HG03571 (cell line): ENCODE measurements around the gene RPL35A.
A peak's percentile ranks its signal among the peaks of the same experiment; 100 is the strongest.
"Not testable (repeated sequence)": the region's sequence is repeated elsewhere in the genome, so short reads cannot be mapped to it uniquely, and the experiment has no call there.

ENCODE experiments used
- ATAC-seq: cut with Tn5 transposase; IDR thresholded peaks from one replicate; pipeline ENCODE4 v1.9.1; 2021; ENCODE audit not compliant: unreplicated experiment

The RPL35A gene

GRCh38 chr3:197949778-197950676 lies at the start of gene RPL35A:
TSS of gene RPL35A (plus strand) at chr3:197950190. CDS start at chr3:197950968, 778 bp downstream.
- ATAC-seq: peak; percentile 92

GRCh38 chr3:197901626-197902025 lies 48.4 kb upstream of the RPL35A start:
- ATAC-seq: no peak

DNA sequence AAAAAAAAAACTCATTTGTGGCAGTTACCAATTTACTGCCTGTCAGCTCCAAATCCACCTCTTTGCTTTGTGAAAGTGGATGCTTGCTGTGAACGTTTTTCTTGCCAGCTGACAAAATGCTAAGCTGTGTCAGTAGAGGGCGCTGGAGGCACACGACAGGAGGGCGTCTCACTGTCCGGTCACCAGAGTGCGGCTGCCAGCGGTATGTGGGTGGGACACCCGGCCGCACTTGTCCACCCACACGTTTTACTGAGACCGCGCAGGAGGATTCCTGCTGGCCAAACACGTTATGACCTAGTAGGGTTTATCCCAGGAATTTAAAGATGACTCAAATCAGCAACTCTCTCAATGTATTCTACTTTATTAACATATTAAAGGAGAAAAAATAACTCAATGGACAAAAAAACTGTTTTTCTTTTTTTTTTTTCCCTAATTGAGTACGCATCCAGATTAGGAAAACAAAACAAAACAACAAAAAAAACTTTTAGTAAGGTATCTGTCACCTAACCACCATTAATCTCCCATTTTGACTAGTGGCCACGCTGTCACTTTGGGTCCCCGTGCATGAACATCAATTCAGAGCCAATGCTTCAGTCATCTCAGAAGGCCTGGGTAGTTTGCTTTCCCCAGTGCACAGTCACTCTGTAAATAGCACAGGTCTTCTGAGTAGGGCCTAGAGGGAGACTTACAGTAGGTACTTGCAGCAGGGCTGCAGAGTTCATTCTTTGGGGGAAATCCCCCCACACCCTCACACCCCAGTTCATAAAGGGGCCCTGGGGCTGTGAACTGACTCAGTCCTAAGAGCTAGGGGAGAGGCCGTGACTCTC lies 43.8 kb upstream of the RPL35A start:
- peak; percentile 89 for ATAC-seq

- no peak for ATAC-seq
These were observed 43.2 kb upstream of the RPL35A start for GRCh38 chr3:197906850-197907187.

DNA sequence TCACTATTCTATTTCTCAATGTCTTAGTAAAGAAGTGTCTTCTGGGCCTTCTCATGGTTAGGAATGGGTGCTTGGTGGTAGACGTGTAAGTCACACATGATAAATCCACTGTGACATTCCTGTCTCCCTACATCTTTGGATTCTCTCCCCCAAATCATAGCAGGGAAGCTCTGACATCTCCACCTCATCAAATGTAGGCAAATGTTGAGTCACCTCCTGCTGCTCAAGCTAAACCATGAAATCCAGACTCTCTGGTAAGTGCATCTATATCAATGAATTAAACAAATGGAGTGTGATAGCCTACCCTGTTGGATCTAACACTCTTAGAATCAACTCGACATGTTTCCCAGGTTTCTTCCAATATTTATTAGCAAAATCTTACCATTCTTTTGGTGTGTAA lies 42.8 kb upstream of the RPL35A start:
- no peak for ATAC-seq

DNA sequence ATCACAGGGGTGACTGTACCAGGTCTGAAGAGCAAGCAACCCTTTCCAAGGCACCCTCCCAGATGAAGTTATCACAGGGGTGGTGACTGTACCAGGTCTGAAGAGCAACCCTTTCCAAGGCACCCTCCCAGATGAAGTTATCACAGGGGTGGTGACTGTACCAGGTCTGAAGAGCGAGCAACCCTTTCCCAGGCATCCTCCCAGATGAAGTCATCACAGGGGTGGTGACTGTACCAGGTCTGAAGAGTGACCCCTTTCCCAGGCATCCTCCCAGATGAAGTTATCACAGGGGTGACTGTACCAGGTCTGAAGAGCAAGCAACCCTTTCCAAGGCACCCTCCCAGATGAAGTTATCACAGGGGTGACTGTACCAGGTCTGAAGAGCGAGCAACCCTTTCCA lies 41.4 kb upstream of the RPL35A start:
- ATAC-seq: not testable (repeated sequence)

DNA sequence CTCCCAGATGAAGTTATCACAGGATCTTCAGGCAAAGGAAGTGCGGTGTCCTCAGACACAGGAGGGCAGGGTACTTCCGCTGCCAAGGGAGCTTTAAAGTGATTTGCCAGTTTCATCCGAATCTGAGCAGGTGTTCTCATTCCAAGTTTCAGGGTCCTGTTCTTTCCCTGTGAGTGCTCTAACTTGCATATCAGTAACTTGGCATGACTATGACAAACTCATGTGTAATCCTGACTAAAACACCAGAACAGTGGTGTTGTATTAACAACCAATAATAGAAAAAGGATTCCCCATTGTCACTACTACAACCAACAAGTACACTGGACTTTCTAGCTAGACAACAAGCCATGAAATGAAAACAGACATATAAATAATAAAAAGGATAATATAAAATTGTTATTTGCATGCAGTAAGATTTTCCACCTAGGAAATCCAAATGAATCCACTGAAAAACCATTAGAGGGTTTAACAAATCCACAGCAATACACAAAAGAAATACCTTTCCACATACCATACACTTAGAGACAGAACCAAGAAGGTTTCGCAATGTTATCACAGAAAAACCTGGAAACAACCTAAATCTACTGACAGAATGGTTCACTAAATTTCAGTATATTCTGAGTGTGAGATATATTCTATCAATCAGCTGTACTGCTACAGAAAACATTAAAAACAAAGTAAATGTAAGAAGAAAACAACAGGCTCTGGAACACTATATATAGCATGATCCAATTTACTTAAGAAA lies 40.9 kb upstream of the RPL35A start:
- no peak for ATAC-seq

DNA sequence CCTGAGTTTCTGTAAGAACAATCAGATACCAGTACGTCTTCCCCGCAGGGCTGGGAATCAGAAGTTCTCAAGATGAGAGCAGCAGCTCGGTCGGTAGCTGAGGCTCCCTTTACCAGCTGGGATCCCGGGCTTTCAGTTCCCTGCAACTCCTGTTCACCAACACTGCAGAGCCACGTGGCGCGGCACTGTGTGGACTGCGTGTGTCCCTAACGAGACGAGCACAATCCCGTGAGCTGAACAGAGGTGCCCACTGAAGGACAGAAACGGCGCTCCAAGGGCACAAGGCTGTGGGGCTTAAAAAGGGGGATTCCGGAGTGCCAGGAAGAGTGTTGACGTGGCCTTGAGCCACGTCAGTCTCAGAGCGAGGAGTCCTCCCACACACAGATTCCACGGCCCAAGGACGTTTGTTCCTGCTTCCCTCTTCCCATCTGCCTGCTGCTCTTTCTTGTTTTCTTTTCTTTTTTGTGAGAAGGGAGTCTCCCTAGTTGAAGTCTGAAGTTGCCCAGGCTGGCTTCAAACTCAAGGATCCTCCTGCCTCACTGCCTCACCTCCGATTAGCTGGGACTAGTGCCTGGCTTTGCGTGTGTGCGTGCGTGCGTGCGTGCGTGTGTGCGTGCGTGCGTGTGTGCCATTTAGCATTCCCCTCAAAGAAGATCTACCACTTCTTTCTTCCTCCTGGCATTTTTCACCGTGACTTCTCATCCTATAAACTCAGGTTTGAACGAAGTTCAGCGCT lies 37.1 kb upstream of the RPL35A start:
- no peak for ATAC-seq

DNA sequence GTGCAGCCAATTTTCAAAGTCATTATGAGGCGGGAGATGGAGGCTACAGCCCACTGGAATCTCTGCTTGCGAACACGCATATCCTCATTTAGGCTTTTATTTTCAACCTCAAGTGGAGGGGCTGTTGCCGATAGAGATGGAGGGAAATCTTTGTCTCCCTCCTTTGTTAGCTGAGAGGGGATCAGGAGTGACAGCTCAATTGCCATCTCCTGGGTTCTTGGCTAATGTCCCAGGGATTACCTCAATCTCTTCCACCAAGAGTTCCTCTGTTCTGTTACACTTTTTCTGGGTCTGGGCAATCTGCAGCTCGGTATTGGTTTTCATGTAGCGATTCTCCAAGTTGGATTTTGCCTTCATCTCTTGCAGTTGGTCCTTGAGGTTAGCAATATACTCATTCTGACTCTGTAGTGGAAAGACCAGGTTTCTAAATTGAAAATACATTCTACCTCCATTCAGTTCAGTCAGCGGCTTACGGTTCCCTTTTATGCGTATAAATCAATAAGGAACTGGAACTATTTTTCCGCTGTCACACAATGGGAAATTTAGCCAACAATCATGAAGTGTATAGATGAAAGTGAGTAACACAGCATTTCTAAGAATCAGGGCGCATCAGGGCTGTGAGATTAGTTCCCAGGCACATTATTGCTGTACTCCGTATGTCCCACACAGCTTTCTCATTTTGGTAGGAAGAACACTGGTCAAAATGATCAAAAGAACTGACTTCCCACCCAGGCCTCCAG lies 36.2 kb upstream of the RPL35A start:
- no peak for ATAC-seq

DNA sequence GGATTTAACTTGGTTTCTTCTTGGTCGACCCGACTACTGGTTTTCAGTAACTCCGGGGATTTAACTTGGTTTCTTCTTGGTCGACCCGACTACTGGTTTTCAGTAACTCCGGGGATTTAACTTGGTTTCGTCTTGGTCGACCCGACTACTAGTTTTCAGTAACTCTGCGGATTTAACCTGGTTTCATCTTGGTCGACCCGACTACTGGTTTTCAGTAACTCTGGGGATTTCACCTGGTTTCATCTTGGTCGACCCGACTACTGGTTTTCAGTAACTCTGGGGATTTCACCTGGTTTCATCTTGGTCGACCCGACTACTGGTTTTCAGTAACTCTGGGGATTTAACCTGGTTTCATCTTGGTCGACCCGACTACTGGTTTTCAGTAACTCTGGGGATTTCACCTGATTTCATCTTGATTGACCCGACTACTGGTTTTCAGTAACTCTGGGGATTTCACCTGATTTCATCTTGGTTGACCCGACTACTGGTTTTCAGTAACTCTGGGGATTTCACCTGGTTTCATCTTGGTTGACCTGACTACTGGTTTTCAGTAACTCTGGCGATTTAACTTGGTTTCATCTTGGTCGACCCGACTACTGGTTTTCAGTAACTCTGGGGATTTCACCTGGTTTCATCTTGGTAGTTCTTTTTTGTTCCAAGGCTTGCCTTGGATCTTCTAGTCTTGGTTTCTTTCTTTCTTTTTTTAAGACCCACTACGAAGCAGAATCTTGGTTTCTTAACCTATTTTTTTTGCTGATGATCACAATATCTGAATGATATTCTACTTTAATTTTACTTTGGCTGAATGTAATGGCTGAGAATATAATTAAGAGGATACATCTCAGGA lies 28.3 kb upstream of the RPL35A start:
- ATAC-seq: not testable (repeated sequence)

DNA sequence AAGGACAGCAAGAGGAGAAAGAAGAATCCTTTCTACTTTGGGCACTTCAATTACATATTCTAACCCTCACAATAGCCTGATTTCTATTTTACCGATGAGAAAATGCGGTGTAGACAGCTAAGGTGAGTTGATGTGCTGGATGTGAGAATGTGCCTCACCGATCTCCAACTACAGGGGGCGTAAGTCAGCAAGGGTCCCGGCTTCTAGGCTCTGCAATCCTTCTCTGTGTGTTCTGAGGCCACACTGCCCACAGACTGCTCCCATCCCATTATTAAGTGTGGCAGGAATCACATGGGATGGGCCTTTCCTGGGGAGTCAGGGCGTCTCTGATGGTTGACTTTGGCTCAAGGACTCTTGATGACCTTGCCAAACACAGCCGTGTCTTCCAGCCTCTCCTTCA lies 23.6 kb upstream of the RPL35A start:
- ATAC-seq: no peak

DNA sequence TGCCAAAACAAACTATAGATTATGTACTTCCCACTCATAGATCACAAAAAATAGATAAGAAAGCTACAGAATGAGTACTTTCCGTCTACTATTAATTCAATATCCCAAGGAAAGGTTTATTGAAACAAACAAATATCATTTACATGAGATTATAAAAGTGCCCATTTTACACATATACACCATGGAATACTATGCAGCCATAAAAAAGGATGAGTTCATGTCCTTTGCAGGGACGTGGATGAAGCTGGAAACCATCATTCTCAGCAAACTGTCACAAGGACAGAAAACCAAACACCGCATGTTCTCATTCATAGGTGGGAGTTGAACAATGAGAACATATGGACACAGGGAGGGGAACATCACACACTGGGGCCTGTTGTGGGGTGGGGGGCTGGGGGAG lies 22.4 kb upstream of the RPL35A start:
- ATAC-seq: not testable (repeated sequence)

DNA sequence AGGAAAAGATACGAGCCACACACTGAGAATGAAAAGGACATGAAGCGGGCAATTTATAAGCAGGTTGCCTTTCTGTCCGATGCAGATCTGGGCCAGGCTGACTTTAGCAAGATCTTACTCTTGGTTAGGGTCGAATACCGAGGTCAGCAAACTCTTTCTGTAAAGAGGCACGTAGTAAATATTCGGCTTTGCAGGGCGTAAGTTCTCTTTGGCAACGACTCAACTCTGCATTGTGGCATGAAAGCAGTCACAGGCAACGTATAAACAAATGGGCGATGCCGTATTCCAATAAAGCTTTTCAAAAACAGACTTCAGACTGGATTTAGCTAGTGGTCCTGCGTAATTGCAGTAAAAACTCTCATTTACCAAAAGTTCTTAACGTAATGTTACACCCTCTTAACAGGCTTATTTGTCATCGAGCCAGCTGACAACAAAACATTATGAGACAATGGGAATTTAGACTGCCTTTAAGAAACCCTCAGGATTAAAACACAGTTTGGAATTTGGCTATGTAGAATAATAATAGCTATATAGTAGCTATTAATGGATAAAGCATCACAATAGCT lies 13.1 kb upstream of the RPL35A start:
- no peak for ATAC-seq

- ATAC-seq: no peak
These were observed 9.1 kb upstream of the RPL35A start for GRCh38 chr3:197940745-197941384.

DNA sequence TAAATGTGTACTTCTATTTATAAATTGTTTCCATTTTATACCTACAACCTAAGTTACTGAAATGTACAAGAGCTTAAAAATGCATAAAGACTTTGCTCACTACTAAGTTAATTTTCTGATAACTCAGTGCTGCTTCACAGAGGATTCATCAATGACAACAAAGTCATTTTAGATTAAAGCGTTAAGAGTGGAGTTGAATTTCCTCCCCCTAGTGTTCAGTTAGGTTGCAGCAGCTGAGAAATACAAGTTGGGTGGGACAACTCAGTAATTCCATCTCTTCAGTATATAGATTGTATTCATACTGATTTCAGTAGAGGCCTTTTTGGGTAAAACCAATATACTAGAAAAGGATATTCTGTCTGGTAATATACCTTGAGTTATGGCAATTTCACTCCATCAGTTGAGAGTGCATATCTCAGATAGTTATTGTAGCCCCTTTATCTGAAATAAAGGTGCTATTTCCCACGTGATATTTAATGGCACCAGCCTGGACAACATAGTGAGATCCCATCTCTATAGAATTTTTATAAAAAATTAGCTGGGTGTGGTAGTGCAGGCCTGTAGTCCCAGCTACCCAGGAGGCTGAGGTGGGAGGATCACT lies 6.9 kb upstream of the RPL35A start:
- ATAC-seq: no peak

- no peak for ATAC-seq
These were observed 706 bp upstream of the RPL35A start for GRCh38 chr3:197949191-197949777.

GRCh38 chr3:197950677-197951061 lies 679 bp downstream of the RPL35A start:
- ATAC-seq: no peak
